IPS-NIHi7 (cell line): ENCODE data around the gene KCNQ1.

Source experiments
- DNase-seq: peaks from one replicate; pipeline ENCODE4 v3.0.0; 2012; ENCODE audit warnings: mixed read lengths; ENCODE audit errors: extremely low spot score

The KCNQ1 gene

DNA sequence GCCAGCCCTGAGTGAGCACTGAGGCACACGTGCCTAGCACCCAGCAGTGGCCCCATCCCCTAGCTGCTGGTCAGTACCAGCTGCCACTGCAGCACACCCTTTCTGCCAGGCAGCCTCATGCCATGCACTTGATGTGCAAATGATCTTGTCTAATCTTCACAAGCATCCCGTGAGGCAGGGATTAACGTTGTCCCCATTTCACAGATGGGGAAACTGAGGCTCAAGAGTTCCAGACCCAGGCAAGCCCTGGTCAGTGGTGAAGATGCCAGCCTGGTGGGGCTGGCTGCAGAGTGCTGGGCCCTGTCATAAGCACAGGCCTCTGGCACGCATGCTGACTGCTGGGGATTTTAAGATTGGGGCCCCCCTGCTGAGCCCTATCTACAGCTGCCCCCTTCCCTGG is 449.1 kb downstream of the KCNQ1 start:
- no peak for DNase-seq

- no peak for DNase-seq
These were observed 451.2 kb downstream of the KCNQ1 start for GRCh38 chr11:2896047-2896446.

DNA sequence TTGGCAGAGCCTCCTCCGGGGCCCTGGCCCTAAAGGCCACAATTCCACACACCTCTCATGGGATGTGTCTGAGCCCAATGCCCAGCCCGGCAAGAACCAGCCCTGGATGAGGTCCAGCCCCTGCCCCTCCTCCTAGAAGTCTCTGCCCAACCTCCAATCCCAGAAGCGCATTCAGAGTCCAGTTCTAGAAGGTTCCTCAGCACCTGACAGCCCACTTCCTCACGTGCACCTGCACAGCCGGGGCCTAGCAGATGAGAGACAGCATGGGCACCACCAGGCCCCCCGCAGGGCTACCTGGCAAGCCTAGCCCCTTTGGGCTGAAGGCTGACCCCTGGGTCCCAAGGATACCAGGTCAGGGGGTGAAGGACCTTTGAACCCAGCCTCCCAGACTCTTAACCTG is 452.2 kb downstream of the KCNQ1 start:
- no peak for DNase-seq

DNA sequence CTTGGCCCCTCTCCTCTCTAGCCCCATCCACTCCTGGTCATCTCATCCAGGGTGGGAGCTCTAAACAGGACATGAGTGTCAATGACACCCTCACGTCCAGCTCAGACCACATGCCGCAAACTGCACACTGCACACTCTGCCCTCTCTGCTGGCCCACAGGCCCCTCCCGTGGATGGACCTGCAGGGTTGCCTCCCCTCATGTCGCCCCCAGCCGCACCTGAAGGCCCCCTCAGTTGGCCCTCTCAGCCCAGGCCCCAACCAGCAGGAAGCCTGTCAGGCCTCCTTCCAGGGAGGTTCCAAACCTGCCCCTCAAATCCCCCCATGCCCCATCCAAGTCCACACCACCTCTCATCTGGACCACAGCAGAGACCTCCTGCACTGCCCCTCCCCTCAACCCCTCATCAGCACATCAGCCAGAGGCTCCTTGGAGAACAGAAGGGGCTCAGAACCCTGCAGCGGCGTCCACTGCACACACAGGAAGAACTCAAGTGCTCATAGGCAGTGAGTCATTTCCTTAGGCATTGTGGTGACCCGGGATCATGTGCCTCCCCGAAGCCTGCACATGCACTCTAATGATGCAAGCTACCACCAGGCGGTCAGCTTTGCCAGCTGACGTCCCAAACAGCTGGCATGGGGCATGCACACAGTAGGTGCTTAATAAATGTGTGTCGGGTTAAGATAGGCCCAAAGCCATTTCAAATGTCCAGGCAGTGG is 453.7 kb downstream of the KCNQ1 start:
- DNase-seq, result no peak
